Mucosa of descending colon (tissue), 3 donors: ENCODE results near the gene CBFA2T3. TPM values are rescaled to one million over a fixed set of nuclear protein-coding genes. Genes with fewer than 3 reads are reported as not detected.

ENCODE experiments used
- ATAC-seq: fragments of 200-7000 bp; cut with Tn5 transposase; one replicate; pipeline ENCODE4 v1.9.1; 2020; ENCODE audit warnings: mild to moderate bottlenecking, moderate library complexity
- DNase-seq, 3 donors: peaks; one replicate each; pipeline ENCODE4 v3.0.0-alpha.2; 2020
- H3K36me3 ChIP-seq: fragments of 200-600 bp; one replicate; pipeline ENCODE4 v1.8.0; 2021; ENCODE audit warnings: low read depth, mild to moderate bottlenecking
- H3K4me1 ChIP-seq: fragments of 200-600 bp; one replicate; pipeline ENCODE4 v1.8.0; 2021; ENCODE audit warnings: low read depth, mild to moderate bottlenecking
- H3K4me3 ChIP-seq: fragments of 200-600 bp; one replicate; pipeline ENCODE4 v1.8.0; 2021; ENCODE audit warnings: mild to moderate bottlenecking
- H3K9me3 ChIP-seq: fragments of 200-600 bp; one replicate; pipeline ENCODE4 v1.8.0; 2021; ENCODE audit warnings: mild to moderate bottlenecking
- CTCF ChIP-seq: fragments of 200-600 bp; IDR thresholded peaks from one replicate; pipeline ENCODE4 v1.8.0; 2022; ENCODE audit warnings: antibody characterized with exemption, mild to moderate bottlenecking
- intact Hi-C, 2 donors: fragments of 100-400 bp; cut with DNase I in 1 of 2; cut with micrococcal nuclease in 1 of 2; formaldehyde crosslinking; loops; one replicate each; pipeline versions ENCODE4 v1.11.0 to v1.11.1; 2022; cut with DNase I, micrococcal nuclease
- total RNA-seq, 3 donors: library from RNA; stranded (reverse); fragmentation: NEBNext Ultra II Directional in 2 of 3; extraction: Animal tissue kit (Norgen Biotek cat#: 25700) in 2 of 3; gene quantifications; one replicate each; pipeline versions ENCODE4 v1.2.1 to v1.2.4, GENCODE V29; 2021 to 2023
- donor health status: DM: no; HTN: no; CAD: no; lungs with moderate emphysema.
- donor health status: DM: no; HTN: no; CAD: no.
- donor health status: DM: no; HTN: yes; CAD: no.

The CBFA2T3 gene
- total RNA-seq, 3 donors from 2014 or later, result 6.9 to 12.8 (median 8.4) TPM

- Histone ChIP-seq H3K36me3 (no peaks in the 10 kb centered on the region), H3K4me3 (no peak overlapping the region), H3K9me3 (no peaks in the 10 kb centered on the region), H3K4me1 (peaks cover under 1% of the 10 kb centered on the region)
- TF ChIP-seq CTCF, result no peak
- ATAC-seq (no peak), DNase-seq (no peak)
- intact Hi-C loops, result no loop called here
Measured at GRCh38 chr16:88930716-88931115, 46.3 kb downstream of the CBFA2T3 start.

GRCh38 chr16:88929091-88929445, 47.9 kb downstream of the CBFA2T3 start:
- no peaks in the 10 kb centered on the region for H3K9me3 ChIP-seq
- intact Hi-C loops, result no loop called here
- TF ChIP-seq CTCF, result no peak
- DNase-seq, result peak in 2 of 3 donors; percentile 42 to 49
- peak; percentile 55 for ATAC-seq
- H3K36me3 ChIP-seq, result no peaks in the 10 kb centered on the region
- H3K4me1 ChIP-seq, result peaks cover under 1% of the 10 kb centered on the region
- H3K4me3 ChIP-seq, result no peak overlapping the region

- H3K36me3 ChIP-seq, result no peaks in the 10 kb centered on the region
- no peak overlapping the region for H3K4me3 ChIP-seq
- ATAC-seq (peak; percentile 51), DNase-seq (peak in 2 of 3 donors; percentile 26 to 45)
- peaks cover 3% of the 10 kb centered on the region for H3K4me1 ChIP-seq
- no peak for TF ChIP-seq CTCF
- intact Hi-C loops, result no loop called here
- H3K9me3 ChIP-seq, result no peaks in the 10 kb centered on the region
Measured at GRCh38 chr16:88928405-88929090, 48.5 kb downstream of the CBFA2T3 start.

GRCh38 chr16:88927661-88928060, 49.3 kb downstream of the CBFA2T3 start:
- H3K4me1 ChIP-seq, result peaks cover 3% of the 10 kb centered on the region
- H3K9me3 ChIP-seq, result no peaks in the 10 kb centered on the region
- intact Hi-C loops, result no loop called here
- ATAC-seq (no peak), DNase-seq (no peak)
- TF ChIP-seq CTCF, result no peak
- H3K36me3 ChIP-seq, result no peaks in the 10 kb centered on the region
- no peak overlapping the region for H3K4me3 ChIP-seq

- Histone ChIP-seq H3K4me1 (peaks cover 6% of the 10 kb centered on the region), H3K9me3 (no peaks in the 10 kb centered on the region), H3K4me3 (no peak overlapping the region), H3K36me3 (no peaks in the 10 kb centered on the region)
- DNase-seq, result peak in 2 of 3 donors; percentile 49 to 54
- TF ChIP-seq CTCF, result no peak
- peak; percentile 54 for ATAC-seq
- intact Hi-C loops, result no loop called here
Measured at GRCh38 chr16:88927010-88927409, 50.0 kb downstream of the CBFA2T3 start.
